Endothelial cell of umbilical vein (primary cell): ENCODE data around the gene TULP4.

Source experiments
- FOS ChIP-seq: IDR thresholded peaks from 2 replicates; pipeline ENCODE4 v1.6.1; 2011; ENCODE audit warnings: mild to moderate bottlenecking, low read length, moderate library complexity, borderline replicate concordance; ENCODE audit not compliant: insufficient read depth
- MYC ChIP-seq: IDR thresholded peaks from one replicate; pipeline ENCODE4 v1.6.1; 2011; ENCODE audit warnings: mild to moderate bottlenecking, low read depth, low read length
- POLR2A ChIP-seq: IDR thresholded peaks from 2 replicates; pipeline ENCODE4 v1.6.1; 2012; ENCODE audit warnings: low read depth, mild to moderate bottlenecking, control low read depth, low read length
- POLR2AphosphoS5 ChIP-seq: IDR thresholded peaks from 2 replicates; pipeline ENCODE4 v1.6.1; 2012; ENCODE audit warnings: low read depth, mild to moderate bottlenecking, control low read depth, low read length, moderate library complexity; ENCODE audit not compliant: insufficient read depth
- TF ChIP-seq, protein P1 (sequence below), 2 donors: IDR thresholded peaks; 1 replicate in 1 of 2; 2 replicates in 1 of 2; pipeline ENCODE4 v1.5.1; 2011; ENCODE audit warnings: low read length in 2 of 2, mild to moderate bottlenecking in 2 of 2, moderate library complexity in 2 of 2, control low read depth in 1 of 2, inconsistent platforms in 1 of 2, low read depth in 1 of 2; ENCODE audit not compliant: insufficient read depth in 1 of 2; ENCODE audit errors: extremely low read depth in 1 of 2
- TF ChIP-seq, protein P2 (sequence below): IDR thresholded peaks from 2 replicates; pipeline ENCODE4 v1.6.1; 2011; ENCODE audit not compliant: insufficient read depth, insufficient read length

GRCh38 chr6:158480989-158481388 lies 168.7 kb downstream of the TULP4 start:
- TF ChIP-seq FOS (no peak), POLR2AphosphoS5 (no peak), MYC (no peak), POLR2A (no peak)
- TF ChIP-seq, protein P1, sequence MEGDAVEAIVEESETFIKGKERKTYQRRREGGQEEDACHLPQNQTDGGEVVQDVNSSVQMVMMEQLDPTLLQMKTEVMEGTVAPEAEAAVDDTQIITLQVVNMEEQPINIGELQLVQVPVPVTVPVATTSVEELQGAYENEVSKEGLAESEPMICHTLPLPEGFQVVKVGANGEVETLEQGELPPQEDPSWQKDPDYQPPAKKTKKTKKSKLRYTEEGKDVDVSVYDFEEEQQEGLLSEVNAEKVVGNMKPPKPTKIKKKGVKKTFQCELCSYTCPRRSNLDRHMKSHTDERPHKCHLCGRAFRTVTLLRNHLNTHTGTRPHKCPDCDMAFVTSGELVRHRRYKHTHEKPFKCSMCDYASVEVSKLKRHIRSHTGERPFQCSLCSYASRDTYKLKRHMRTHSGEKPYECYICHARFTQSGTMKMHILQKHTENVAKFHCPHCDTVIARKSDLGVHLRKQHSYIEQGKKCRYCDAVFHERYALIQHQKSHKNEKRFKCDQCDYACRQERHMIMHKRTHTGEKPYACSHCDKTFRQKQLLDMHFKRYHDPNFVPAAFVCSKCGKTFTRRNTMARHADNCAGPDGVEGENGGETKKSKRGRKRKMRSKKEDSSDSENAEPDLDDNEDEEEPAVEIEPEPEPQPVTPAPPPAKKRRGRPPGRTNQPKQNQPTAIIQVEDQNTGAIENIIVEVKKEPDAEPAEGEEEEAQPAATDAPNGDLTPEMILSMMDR (IDR thresholded peaks at IDR 0.05; ENCODE audit: extremely low read depth in 1 of 2, insufficient read depth in 1 of 2, low read depth in 1 of 2, low read length in 2 of 2) = no peak
- TF ChIP-seq, protein P2, sequence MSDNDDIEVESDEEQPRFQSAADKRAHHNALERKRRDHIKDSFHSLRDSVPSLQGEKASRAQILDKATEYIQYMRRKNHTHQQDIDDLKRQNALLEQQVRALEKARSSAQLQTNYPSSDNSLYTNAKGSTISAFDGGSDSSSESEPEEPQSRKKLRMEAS = no peak
